ENCODE measurements around the gene THRB.

THRB gene

DNA sequence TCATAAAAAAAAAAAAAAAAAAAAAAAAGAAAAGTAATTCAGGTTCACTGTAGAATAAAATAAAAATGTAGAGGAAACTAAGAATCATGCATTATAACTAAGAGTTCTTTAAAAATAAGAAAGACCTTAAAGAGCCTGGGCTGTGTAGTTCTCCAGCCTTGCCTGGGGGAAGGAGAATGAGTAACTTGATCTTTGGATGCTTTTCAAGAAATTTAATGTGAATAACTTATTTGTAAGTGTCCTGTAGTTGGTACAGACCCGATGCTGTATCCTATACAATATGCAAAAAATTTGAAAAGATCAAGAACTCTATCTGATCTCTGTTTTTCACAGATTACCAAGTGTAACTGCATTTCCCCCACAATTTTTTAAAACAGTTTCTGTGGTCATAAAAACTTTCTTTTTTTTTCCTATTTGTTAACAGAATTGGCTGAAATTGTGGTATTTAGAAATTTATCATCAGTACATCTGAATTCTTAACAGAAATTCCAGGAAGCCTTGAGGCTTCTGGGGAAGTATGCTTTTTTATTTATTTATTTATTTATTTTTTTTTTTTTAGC lies 195.3 kb downstream of the THRB start:
- DNase-seq = no peak

DNA sequence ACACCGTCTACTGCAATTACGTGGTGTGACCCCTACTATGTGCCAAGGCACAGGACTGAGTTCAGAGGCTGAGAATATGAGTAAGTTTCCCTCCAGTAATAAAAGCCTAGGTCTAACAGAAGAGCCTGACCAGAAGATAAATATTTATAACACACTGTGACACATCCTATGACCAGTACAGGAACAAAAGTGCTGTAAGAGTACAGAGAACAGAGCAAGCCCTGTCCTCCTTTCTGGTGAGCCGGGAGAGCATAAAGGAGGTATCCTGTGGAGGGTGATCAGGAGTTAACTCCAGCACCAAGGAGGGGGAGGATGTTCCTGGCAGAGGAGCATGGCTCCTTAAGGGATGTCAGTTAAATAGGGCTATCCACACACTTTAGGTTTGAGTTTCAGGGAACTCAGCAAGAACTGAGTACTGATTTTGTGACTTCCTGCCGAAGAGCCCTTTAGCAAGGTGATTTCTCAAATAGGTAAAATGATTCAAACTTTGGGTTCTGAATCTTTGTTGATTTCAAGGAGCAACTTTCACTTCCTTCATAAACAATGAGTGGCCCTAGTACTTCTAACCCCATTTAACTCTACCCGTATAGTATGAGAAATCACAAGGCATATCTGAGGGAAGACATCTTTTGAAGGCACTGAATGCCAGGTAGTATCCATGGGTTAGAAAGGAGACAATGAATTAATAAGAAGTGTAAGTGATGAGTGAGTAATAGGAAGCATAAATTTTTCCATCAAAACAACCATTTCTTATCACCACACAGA lies 198.0 kb downstream of the THRB start:
- no peak for DNase-seq

DNA sequence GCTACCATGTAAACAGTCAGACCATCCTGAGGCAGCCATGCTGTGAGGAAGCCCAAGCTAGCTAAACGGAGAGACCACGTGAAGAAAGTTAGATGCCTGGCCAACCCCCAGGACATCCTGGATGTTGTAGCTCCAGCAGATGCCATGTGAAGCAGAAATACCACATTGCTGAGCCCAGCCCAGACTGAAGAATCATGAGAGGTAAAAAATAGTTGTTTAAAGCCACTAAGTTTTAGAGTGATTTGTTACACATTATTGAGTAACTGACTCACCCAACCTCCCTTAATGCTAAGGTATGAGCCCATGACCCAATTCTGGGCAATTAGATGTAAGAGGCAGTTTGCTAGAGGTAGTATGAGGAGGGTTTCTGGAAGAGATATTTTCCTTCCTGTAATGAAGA lies 200.5 kb downstream of the THRB start:
- DNase-seq = no peak

DNA sequence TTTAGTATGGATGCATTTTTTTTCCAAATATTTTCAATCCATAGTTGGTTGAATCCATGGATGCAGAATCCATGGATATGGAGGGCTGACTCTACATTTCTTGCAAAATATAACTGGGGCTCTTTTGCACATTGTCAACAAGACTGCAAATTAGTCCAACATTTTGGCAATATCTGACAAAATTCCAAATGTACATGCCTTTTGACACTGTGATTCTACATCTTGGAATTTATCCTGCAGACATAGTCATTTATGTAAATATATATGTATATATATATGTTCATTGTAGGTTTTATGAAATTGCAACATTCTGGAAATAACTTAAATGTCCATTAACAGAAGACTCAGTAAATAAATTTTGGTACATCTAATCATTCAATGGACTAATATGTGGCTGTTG lies 203.0 kb downstream of the THRB start:
- DNase-seq = no peak

DNA sequence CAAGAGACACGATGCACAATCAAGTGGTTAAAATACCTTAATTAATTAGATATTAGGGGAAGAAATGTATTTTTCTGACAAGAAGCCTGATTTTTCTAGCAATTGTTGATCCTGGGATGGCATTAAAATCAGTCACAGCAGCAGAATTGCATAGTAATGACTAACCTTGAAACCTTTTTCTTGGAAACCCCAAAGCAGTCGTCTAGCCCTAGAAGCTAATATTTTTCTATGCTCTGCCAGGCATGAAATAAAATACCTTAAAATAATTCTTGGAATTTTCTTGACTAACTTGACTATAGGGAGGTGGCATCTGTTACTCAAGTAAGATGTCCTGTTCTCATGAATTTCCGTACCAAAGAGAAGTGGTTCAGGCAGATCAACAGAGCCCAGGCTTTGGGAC lies 204.1 kb downstream of the THRB start:
- no peak for DNase-seq

DNA sequence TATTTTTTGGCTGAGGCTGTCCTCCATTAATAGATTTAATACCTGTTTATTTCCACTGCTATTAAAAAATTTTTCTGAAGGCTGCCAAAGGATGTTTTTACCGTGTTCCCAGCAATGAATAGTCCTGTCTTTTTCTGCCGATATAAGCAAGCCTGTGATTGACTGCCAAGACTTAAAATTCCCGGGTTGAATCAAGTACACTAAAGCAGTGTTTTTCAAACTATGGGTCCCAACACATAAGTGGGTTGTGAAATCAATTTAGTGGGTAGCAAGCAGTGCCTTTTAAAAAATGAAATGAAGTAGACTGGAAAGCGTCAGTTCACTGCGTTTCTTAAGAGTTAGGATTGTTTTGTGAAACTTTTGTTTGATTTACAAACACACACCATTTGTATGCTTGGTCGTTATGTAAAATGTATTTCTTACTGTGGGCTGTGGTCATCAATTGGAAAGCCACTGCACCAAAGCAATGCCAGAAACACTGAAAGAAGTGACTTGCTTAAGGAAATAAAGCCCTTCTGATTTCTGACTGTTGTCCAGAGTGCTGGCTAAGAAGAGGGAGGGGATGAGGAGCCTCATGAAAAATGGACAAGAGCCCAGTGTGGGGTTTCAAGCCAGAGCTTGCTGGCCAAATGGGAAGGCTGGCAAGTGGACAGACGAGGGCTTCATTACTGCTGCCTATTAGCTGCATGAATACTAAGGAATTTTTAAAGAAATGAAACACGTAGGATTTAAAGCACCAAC lies 206.0 kb downstream of the THRB start:
- no peak for DNase-seq

DNA sequence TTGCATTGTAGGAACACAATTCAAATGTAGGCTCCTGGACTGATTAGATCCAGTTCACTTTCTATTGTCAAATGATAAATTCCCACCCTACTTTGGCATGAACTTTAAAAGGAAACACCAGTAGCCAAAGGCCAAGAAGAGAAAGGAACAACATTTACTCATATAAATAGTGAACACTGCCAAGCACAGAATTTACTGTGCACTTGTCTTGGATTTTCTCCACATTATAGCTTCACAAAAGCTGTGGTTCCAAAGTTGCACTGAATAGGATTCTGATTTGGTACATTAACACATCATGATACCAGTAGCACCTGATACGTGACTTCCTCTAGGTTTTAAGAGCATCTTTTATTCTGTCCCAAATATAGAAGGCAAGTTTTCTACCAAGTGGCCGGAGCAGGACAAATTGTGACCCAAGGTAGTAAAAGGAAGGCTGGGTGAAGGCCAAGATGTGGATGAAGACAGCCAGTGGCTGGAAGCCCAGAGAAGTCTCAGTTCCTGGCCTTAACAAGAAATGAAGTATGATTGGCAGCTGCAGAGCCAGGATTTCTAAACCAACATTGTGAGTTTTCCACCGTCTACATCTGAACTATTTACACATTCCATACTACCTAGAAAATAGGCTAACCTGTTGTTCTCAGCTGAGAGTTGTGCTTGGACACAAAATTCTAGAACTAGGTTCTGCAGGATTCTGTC lies 206.7 kb downstream of the THRB start:
- DNase-seq = no peak

DNA sequence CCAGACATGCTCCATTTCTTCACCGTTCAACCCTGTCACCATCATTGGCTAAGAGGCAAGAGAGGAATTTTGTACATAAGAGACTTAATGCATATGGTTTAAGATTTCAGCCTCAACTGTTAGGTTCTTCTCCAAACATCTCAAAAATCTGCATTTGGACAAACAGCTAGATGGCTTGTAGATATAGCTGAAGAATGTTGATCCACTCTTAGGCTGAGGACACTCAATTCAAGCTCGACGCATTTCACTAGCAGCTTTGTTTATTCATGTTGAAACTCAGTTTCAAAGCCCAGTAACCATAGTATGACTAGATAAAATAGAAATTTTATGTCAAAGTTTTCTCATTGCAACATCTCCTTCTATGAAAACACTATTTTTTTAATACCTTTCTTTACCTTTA lies 208.2 kb downstream of the THRB start:
- DNase-seq = no peak

DNA sequence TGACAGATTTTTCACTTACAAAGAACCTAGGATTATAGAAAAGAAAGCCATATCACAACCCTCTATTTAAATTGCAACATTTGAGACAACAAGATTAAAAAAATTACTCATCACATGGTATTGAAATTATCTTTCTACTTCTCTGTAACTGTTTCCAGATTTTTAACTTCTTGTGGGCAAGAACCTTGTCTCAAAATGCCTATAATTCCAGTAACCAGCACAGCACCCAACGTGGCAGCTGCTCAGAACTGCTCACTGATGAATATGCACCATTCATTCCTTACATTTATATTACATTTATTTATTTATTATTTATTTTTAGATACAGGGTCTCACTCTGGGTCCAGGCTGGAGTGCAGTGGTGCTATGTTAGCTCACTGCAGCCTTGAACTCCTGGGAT lies 216.1 kb downstream of the THRB start:
- DNase-seq = no peak

DNA sequence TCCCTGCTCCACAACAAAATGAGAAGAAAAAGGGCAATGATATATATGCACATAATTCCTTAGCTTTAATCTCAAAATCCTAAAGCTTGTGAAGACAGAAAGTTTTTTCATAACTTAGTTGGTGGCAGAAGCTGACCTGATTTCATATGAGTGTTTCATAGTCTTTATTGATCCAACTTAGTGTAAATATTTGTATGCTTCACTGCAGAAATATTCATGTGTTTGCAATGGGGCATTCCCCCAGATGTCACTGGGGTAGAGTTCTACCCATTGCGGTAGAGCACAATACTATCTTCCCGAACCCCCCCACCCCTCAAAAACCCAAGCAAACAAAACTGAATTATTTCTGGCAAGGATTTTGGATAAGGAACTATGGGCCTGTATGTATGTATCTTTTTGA lies 221.2 kb downstream of the THRB start:
- no peak for DNase-seq

DNA sequence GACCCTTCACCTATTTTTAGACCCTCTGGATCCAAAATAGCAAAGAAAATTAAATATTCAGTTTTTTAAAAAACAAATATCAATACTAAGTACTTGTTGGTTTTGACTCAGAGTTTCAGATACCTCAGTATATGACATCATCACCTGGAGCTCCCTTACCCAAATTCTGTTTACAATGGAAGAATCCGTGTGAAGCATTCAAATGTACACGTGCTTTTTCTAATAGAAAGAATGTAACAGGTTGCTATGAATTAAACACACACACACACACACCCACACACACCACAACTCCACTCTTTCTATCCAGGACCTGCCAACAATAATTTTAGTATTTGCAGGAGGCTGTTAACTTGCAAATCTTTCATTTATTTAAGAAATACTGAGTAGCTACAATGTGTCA lies 221.8 kb downstream of the THRB start:
- DNase-seq = no peak

DNA sequence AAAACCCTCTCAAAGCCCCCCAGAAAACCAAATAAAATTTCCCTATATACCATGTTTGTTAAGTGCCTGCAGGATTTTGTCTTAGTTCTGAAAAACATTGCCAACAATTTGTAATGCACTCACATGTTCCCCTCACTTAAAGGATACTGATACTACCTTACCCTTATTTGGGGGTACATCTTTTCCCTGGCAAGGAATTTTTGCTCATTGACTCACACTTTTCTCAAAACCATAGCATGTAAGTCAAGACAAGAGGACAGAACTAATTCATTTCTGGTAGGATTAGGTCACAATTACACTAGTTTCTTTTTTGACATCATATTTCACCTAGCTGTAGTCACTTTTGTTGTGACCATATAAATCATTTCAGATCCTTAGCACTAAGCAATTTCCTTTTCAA lies 222.2 kb downstream of the THRB start:
- no peak for DNase-seq

DNA sequence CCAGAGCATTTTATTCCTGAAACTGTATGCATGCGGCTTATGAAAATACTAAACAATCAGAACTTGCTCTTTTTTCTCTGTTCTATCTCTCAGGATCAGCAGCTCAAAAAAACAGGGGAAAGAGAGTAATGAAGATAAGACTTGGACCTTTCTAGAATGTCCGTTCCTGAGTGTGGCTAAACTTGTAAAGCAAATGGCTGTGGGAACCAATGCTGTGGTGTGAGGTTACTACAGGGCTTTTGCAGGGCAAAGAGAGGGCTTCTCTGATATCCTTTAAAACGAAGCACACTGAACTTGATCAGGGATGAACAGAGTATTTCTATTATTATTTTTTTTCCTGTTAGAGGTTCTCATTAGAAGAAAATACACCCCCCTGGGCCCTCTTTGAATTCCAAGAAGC lies 223.4 kb downstream of the THRB start:
- no peak for DNase-seq

DNA sequence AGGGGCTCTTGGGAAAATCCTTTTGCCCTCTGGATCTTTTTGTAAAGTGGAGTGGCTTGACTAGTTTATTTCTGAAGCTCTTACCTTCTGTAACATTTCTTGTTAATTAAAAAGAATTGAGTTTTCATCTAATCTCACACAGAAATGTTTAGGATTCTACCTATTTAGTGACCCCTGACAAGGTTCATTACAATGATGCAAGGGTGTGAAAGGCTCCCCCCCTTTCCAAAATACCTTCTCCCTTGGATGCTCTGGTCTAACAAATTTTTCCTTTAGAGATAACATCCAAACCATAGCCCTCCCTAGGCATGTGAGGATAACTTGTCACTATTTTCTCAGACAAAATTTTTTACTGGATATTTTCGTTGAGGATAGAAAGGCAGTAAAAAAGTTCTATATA lies 223.9 kb downstream of the THRB start:
- DNase-seq = no peak

DNA sequence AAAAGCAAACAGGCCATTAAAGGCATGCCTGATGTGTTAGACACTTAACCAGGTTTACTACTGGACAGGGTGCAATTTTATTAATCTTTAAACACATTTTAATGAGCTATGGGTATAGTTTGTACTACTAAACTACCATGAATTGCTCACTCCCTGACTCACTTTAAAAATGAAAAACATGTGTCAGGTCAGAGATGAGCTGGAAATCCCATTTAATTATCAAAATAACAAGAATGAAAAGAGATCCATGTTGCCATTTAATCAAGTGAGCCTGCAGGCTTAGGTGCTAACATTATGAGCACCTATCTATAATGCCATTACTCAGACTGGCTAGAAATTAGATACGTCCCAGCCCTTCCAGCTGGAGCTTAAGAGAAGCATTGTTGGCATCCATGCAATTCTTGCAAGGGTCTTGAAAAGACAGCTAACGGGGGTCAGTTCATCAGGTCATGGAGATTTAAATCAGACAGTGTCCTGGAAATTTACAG lies 224.4 kb downstream of the THRB start:
- DNase-seq = no peak

DNA sequence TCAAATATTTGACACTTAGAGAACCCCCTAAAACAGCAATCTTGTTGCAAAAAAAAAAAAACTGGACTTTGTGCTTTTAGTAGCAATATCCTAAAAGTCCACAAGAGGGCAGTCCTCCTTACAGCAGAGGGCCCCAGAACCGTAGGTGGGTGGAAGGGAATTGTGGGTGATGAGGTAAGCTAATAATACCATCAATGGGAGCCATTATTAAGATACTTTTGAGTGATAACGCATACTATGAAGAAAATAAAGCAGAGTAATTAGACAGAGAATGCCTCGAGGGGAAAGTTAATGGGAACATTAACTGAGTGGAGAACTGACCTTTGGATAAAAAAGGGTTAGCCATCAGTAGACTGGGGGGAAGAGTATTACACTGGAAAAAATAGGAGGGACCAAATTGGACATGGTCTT lies 229.9 kb downstream of the THRB start:
- no peak for DNase-seq

DNA sequence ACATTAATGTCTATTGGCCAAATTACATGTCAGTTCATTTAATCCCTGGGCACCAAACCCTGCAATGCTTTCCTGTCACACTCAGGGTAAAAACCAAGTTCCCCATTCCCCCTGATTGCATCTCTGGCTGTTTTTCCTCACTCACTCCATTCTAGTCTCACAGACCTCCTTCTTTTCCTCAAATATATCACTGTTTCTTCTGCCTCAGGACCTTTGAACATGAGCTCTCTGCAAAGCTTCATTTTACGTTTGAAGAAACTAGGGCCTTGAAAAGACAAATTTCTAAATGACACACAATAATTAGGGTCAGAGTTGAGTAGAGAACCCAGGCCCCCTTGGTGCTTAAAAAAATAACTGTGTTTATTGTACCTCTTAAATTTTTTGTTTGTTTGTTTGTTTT lies 230.6 kb downstream of the THRB start:
- no peak for DNase-seq

DNA sequence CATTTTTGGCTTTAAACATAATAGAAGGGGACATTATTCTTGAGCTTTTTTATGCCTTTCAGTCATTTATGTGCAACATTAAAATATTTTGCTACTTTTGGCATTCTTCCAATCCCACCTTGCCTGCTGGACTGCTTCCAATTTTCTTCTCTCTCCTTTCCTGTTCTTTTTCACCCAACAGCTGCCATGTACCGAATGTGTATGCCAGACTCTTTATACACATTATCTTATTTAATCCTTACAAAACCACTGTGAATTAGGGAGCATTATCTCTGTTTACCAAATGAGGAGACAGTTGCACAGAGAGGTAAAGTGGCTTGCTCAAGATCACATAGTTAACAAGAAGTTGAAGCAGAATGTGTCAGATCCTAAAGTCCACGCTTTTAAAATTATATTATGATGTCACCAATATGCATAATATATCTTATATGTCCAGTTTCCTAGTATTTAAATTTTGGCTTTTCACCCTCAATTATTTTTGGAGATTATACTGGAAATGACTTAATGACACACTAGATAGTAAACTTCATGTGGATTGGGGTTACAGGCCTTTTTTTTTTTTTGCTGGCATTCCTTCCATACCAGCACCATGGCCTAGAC lies 231.5 kb downstream of the THRB start:
- DNase-seq = no peak

DNA sequence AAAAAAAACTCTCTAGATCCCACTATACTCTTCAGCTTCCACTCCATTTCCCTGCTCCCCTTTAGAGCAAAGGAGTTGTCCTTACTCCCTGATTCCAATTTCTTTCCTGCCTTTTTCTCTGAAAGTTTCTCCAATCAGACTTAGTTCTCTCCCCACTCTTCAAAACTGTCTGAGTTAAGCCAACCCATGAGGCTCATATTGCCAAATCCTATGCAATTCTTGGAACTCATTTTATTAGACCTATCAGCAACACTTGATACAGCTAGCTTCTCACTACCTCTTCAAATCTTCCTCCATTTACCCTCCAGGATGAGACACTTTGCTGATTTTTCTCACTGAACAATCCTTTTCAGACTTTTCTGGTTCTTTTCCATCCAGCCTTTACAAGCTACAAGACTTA lies 233.1 kb downstream of the THRB start:
- no peak for DNase-seq

DNA sequence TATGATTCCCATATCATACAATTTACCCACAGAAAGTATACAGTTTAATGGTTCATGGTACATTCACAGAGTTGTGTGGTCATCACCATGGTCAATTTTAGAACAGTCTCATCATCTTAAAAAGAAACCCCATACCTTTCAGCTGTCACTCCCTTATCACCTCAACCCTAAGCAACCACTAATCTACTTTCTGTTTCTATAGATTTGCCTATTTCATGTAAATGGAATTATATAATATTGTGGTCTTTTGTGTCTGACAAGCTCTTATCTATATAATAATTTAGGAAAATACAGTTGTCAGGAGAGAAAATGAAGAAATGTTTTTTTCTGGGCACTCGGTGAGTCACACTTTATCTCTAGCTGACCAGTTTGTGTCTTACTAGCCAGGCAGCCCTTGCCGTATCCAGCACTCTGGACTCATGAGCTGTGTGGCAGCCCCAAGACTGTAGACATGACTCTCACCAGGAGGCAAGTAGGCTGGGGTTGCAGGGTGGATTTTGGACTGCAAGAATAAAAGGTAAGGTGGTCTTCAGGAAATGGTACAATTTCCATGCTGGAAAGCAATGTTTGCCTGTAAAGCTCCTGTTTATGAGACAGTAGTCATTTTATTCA lies 234.6 kb downstream of the THRB start:
- DNase-seq = no peak

DNA sequence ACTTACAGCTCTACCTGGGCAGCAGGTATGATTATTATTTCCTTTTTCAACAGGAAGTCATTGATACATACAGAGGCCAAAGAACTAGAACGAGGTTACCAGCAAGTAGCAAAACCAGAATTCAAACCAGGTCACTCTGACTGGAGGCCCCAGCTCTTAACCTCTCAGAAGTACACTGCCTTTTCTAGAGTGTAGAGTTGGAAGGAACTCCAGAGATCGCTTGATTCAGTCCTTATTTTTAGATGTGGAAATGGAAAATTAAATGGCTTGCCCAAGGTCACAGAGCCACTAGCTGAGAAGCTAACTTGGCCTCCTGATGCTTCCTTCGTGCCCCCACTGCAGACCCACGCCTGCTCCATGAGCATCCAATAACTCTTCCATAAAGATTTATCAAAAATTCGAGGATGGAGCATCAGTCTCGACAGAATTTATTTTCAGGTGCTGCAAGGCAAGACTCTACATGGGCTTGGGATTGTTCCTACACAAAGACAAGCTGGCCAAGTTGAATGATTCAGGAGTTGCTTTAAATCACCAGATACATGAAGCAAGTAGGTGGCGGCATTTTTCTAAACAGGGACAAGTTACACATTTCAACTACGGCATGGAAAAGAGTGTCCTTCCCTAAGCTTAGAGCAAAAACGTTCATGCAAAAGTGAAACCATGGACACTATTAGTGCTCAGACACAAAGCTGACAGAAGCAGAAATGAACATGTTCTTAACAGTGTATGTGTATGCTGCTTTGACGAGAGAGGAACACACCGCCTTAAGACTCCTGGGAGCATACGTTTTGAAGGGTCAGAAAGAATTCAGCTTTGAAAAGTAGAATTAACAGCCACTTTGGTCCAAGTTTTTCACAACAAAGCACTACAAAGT lies 235.7 kb downstream of the THRB start:
- DNase-seq = no peak

DNA sequence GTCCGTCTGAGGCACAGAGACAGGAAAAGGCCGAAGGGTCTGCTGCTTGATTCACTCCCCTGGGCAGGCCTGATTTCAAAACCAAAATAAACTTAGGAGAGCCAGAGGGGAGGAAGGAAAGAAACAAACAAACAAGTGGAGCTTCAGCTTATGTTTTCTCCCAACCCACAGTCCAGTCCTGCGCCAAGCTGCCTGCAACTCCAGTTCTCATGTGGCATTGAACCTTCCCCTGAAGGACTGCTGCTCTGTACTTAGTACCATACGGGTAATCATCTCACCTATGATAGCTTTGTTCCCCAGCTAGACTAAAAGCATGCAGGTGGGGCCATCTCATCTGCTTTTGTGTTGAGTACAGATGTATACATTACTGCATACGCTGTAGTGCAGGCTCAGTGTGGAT lies 236.4 kb downstream of the THRB start:
- no peak for DNase-seq
